Smooth muscle cell (in vitro differentiated cells): Measurements from ENCODE around the gene CDH12. TPM values are rescaled to one million over a fixed set of nuclear protein-coding genes. Genes with fewer than 3 reads are reported as not detected.

Experiments
- DNase-seq: peaks from one replicate; lab custom pipeline; 2025; ENCODE audit not compliant: unreplicated experiment; lab: John Stamatoyannopoulos, UW
- H2AFZ ChIP-seq: fragments of 200-600 bp; sonication (generic); 2 replicates; pipeline ENCODE4 v1.6.0; 2016; ENCODE audit warnings: antibody characterized with exemption, low read depth, mild to moderate bottlenecking
- H3F3A ChIP-seq: fragments of 200-600 bp; sonication (generic); 2 replicates; pipeline ENCODE4 v1.6.0; 2017; ENCODE audit warnings: antibody characterized with exemption, low read depth
- H3K27ac ChIP-seq: fragments of 200-600 bp; sonication (generic); 2 replicates; pipeline ENCODE4 v1.5.1; 2016; ENCODE audit warnings: low read depth, mild to moderate bottlenecking
- H3K27me3 ChIP-seq: fragments of 200-600 bp; sonication (generic); 2 replicates; pipeline ENCODE4 v1.6.1; 2016; ENCODE audit warnings: low read depth, mild to moderate bottlenecking
- H3K36me3 ChIP-seq: fragments of 200-600 bp; sonication (generic); 2 replicates; pipeline ENCODE4 v1.5.1; 2016; ENCODE audit warnings: low read depth
- H3K4me1 ChIP-seq: fragments of 200-600 bp; sonication (generic); 2 replicates; pipeline ENCODE4 v1.5.1; 2016; ENCODE audit warnings: low read depth
- H3K4me2 ChIP-seq: fragments of 200-600 bp; sonication (generic); 2 replicates; pipeline ENCODE4 v1.6.0; 2016; ENCODE audit warnings: mild to moderate bottlenecking
- H3K4me3 ChIP-seq: fragments of 200-600 bp; sonication (generic); 2 replicates; pipeline ENCODE4 v1.5.1; 2016; ENCODE audit warnings: mild to moderate bottlenecking
- H3K79me2 ChIP-seq: fragments of 200-600 bp; sonication (generic); 2 replicates; pipeline ENCODE4 v1.6.0; 2016; ENCODE audit warnings: low read depth, mild to moderate bottlenecking
- H3K9ac ChIP-seq: fragments of 200-600 bp; sonication (generic); 2 replicates; pipeline ENCODE4 v1.6.0; 2016; ENCODE audit warnings: low read depth
- H3K9me3 ChIP-seq: fragments of 200-600 bp; sonication (generic); replicated peaks from 2 replicates; pipeline ENCODE4 v1.5.1; 2016; ENCODE audit warnings: low read depth
- H4K20me1 ChIP-seq: fragments of 200-600 bp; sonication (generic); 2 replicates; pipeline ENCODE4 v1.6.0; 2016; ENCODE audit warnings: low read depth
- WGBS: methylation state at CpG from one replicate; pipeline ENCODE4 v1.1.7; 2016; ENCODE audit warnings: low lambda C conversion rate; 5-methylcytosine and 5-hydroxymethylcytosine counted together
- polyA plus RNA-seq: library from polyadenylated mRNA; unstranded; fragments of >200 nt; fragmentation: Nextera tagmentation; extraction: Ambion mirVana; gene quantifications from 2 replicates; pipeline ENCODE4 v1.2.1, GENCODE V29; 2016
- total RNA-seq: library from RNA; depleted of rRNA; stranded (reverse); fragments of >200 nt; gene quantifications from 2 replicates; pipeline ENCODE4 v1.2.3, GENCODE V29; 2014
- TF ChIP-seq, protein P1 (sequence below): fragments of 200-600 bp; sonication (generic); IDR thresholded peaks from 2 replicates; pipeline ENCODE4 v1.5.1; 2017; ENCODE audit warnings: borderline replicate concordance, mild to moderate bottlenecking, antibody characterized with exemption; ENCODE audit not compliant: insufficient read depth, poor library complexity, severe bottlenecking

Gene CDH12
- total and polyA plus RNA-seq, 2 experiments from 2014 or later = not detected

DNA sequence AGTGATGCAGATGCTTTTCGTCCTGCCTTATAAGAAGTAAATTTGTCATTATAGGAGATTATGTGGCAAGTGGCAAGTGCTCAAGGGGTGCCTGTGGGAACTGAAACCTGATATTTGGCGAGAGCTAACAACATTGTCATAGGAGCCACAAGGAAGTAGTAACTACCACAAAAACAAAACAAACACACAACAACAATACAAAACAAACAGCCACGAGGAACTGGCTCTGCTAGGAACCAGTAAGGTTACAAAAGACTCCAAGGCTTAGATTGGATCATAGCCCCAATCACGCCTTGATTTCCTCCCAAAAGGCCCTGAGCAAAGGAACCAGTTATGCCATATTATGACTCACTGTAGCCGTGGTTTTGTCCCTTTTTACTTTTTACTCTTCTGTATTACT lies 1045.2 kb downstream of the CDH12 start:
- H3K4me1 ChIP-seq = no peaks in the 10 kb centered on the region
- H3K9me3 ChIP-seq = no peaks in the 10 kb centered on the region
- no peak overlapping the region for H3K27ac ChIP-seq
- no peak for DNase-seq
- TF ChIP-seq, protein P1, sequence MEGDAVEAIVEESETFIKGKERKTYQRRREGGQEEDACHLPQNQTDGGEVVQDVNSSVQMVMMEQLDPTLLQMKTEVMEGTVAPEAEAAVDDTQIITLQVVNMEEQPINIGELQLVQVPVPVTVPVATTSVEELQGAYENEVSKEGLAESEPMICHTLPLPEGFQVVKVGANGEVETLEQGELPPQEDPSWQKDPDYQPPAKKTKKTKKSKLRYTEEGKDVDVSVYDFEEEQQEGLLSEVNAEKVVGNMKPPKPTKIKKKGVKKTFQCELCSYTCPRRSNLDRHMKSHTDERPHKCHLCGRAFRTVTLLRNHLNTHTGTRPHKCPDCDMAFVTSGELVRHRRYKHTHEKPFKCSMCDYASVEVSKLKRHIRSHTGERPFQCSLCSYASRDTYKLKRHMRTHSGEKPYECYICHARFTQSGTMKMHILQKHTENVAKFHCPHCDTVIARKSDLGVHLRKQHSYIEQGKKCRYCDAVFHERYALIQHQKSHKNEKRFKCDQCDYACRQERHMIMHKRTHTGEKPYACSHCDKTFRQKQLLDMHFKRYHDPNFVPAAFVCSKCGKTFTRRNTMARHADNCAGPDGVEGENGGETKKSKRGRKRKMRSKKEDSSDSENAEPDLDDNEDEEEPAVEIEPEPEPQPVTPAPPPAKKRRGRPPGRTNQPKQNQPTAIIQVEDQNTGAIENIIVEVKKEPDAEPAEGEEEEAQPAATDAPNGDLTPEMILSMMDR = no peak
- no peaks in the 10 kb centered on the region for H3F3A ChIP-seq
- no peaks in the 10 kb centered on the region for H3K79me2 ChIP-seq
- H3K4me3 ChIP-seq = no peak overlapping the region
- no peaks in the 10 kb centered on the region for H3K36me3 ChIP-seq
- H3K4me2 ChIP-seq = peak overlapping the region; percentile 26
- no peaks in the 10 kb centered on the region for H4K20me1 ChIP-seq
- no peak overlapping the region for H3K9ac ChIP-seq
- H2AFZ ChIP-seq = peak overlapping the region; percentile 19
- 64% methylated on average over 5 of the region's 5 CpGs for WGBS
- H3K27me3 ChIP-seq = no peaks in the 10 kb centered on the region

DNA sequence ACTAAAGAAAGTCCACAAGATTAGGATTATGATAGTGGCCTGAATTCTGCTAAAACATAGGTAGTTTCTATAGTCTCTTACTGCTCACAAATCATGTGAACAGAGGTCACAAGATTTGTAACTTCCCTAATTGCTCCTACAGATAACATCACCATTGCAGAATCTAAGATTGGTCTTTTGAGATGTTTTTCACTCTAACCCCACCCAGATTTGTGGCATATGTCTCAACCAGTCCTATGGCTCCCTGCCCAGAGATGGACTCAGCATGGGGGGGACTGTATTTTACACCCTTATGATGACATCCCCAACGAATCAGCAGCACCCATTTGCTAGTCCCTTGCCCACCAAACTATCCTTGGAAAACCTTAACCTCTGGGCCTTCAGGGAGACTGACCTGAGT lies 1046.2 kb downstream of the CDH12 start:
- Histone ChIP-seq H3K79me2 (no peaks in the 10 kb centered on the region), H3K4me3 (no peak overlapping the region), H3K9ac (no peak overlapping the region), H3F3A (no peaks in the 10 kb centered on the region), H3K4me1 (no peaks in the 10 kb centered on the region), H3K27ac (no peak overlapping the region), H4K20me1 (no peaks in the 10 kb centered on the region), H2AFZ (no peak overlapping the region), H3K27me3 (no peaks in the 10 kb centered on the region), H3K36me3 (no peaks in the 10 kb centered on the region), H3K4me2 (no peak overlapping the region), H3K9me3 (no peaks in the 10 kb centered on the region)
- WGBS = 56% methylated on average over 1 of the region's 1 CpG
- no peak for DNase-seq
- TF ChIP-seq, protein P1 = no peak

DNA sequence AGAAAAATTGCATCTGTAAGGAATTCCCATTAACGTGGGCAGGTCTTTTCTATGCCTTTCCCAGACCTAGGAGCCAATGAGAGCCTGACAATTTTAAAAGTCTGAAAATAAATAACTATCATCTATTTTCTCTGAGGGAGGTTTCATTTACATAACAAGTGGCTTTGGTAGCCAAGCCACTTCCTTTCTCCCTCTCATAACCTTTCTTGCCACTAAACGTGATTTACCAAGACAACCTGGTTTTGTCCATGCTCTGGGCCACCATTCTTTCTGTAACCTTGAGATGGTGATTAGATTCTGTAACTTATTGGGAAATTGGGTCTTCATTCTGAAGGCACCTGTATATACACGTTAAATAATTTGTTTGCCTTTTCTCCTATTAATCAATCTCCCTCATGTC lies 1046.9 kb downstream of the CDH12 start:
- WGBS = 89% methylated on average over 3 of the region's 3 CpGs
- TF ChIP-seq, protein P1 = no peak
- no peaks in the 10 kb centered on the region for H3K9me3 ChIP-seq

DNA sequence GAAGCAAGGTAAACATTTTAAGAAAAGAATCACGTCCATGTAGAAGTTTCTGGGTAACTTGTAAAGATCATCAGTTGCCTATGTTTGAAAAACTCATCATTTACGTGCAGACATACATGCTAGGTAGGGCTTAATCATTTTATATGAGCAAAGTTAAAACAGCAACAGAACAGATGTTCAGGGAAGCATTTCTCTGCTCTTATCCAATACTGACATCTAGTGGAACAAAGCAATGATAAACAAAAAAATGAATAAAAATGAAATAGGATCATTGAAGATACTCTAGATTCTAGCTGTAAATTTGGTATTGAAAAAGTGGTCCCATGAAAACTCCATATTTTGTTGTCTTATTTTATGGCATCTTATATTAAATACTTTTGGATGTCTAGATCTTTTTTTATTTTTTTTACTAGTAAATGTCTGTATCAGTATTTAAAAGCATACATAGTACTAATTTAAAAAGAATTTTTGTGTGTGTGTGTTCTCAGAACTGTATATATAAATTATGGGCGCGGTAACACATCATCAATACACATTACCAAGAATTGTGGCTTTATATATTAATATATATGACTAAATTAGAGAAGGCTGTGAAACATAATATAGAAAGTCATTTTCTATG lies 1050.2 kb downstream of the CDH12 start:
- TF ChIP-seq, protein P1 = peak; percentile 76
- 25% methylated on average over 4 of the region's 4 CpGs for WGBS

More for the DNA sequence above, 1046.9 kb downstream of the CDH12 start:
- H3K27me3 ChIP-seq = no peaks in the 10 kb centered on the region
- H3K79me2 ChIP-seq = no peaks in the 10 kb centered on the region
- H3K4me2 ChIP-seq = no peak overlapping the region
- no peaks in the 10 kb centered on the region for H3K4me1 ChIP-seq
- H3K36me3 ChIP-seq = no peaks in the 10 kb centered on the region
- no peak overlapping the region for H2AFZ ChIP-seq
- no peak overlapping the region for H3K9ac ChIP-seq
- DNase-seq = no peak
- H3F3A ChIP-seq = no peaks in the 10 kb centered on the region
- no peak overlapping the region for H3K4me3 ChIP-seq
- H4K20me1 ChIP-seq = no peaks in the 10 kb centered on the region
- no peak overlapping the region for H3K27ac ChIP-seq

More for the DNA sequence above, 1050.2 kb downstream of the CDH12 start:
- no peaks in the 10 kb centered on the region for H3K9me3 ChIP-seq
- no peak overlapping the region for H3K27ac ChIP-seq
- no peaks in the 10 kb centered on the region for H3K4me1 ChIP-seq
- H3K4me2 ChIP-seq = no peak overlapping the region
- H3K79me2 ChIP-seq = no peaks in the 10 kb centered on the region
- H3K9ac ChIP-seq = no peak overlapping the region
- H4K20me1 ChIP-seq = no peaks in the 10 kb centered on the region
- no peak overlapping the region for H2AFZ ChIP-seq
- H3K36me3 ChIP-seq = no peaks in the 10 kb centered on the region
- H3K27me3 ChIP-seq = no peaks in the 10 kb centered on the region
- no peak for DNase-seq
- no peaks in the 10 kb centered on the region for H3F3A ChIP-seq
- no peak overlapping the region for H3K4me3 ChIP-seq
